OCI-M1 (cell line): ENCODE measurements around the gene LRIT2.
"Not testable (repeated sequence)": the region's sequence is repeated elsewhere in the genome, so short reads cannot be mapped to it uniquely, and the experiment has no call there.

Source experiments
- DNase-seq: peaks from one replicate; lab custom pipeline; 2025; lab: John Stamatoyannopoulos, UW

The LRIT2 gene

DNA sequence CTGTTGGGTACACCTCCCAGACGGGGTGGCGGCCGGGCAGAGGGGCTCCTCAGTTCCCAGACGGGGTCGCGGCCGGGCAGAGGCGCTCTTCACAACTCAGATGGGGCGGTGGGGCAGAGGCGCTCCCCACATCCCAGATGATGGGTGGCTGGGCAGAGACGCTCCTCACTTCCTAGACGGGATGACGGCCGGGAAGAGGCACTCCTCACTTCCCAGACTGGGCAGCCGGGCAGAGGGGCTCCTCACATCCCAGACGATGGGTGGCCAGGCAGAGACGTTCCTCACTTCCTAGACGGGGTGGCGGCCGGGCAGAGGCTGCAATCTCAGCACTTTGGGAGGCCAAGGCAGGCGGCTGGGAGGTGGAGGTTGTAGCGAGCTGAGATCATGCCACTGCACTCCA, 45.0 kb downstream of the LRIT2 start:
- not testable (repeated sequence) for DNase-seq

DNA sequence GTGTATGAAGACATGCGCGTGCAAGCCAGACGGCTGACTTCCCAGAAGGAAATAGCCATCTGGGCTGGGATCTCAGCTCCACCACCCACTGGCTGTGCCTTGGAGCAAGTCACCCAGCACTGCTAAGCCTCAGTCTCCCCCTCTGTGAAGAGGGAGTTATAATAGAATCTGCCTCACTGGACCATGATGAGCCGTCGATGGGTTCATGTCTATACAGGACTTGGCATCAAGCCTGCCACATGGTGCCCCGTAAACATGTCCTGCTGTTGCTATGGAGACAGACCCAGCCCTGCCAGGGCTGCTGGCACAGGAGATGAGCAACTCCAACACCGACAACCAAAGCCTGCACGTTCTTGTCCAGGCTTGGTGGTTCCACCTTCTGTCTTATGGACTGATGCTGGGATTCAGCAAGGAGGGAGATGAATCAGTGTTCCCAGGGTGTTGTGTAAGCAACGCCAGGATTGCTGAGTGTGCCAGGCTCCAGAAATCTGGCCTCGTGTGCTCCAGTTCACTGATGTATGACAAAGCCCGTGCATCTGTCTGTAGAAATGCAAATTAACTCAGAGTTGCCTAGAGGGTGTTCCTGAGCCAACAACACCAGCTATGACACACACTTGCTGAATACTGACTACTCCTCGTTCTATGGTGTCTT, 46.2 kb downstream of the LRIT2 start:
- DNase-seq: no peak

DNA sequence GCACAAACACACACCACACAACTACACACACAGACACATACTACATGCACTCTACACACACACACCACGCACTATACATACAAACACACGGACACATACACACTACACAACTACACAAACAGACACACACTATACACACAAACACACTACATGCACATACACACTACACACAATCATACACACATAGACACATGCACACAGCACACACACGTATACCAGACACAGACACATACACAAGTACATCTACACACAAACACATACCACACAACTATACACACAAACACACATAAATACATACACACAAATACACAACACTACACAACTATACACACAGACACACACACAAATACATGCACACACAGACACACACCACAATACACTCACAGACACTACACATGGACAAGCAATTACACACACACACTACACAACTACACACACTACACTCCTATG, 47.2 kb downstream of the LRIT2 start:
- DNase-seq: no peak

DNA sequence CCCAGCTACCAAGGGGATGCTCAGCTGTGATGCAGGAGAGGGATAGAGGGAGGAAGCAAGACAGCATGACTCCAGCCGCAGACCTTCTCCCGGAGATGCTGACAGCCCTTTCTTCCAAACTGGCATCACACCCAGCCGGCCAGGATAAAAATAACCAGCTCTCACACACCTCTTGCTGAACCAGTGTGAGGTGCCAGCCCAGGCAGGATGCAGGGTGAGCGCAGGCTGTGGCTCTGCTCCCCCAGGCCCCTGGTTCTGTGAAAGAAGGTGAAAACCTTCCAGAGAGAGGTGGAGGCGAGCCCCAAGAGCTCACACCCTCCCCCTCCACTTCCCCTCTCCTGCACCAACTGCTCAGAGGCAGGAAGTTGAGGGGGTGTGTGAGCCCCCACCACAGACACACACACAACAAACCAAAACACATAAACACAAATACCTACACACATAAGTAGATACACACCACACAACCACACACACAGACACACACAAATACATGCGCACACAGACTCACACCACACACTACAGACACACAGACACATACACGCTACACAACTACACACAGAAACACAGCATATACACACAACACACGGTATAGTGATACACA, 47.7 kb downstream of the LRIT2 start:
- no peak for DNase-seq

DNA sequence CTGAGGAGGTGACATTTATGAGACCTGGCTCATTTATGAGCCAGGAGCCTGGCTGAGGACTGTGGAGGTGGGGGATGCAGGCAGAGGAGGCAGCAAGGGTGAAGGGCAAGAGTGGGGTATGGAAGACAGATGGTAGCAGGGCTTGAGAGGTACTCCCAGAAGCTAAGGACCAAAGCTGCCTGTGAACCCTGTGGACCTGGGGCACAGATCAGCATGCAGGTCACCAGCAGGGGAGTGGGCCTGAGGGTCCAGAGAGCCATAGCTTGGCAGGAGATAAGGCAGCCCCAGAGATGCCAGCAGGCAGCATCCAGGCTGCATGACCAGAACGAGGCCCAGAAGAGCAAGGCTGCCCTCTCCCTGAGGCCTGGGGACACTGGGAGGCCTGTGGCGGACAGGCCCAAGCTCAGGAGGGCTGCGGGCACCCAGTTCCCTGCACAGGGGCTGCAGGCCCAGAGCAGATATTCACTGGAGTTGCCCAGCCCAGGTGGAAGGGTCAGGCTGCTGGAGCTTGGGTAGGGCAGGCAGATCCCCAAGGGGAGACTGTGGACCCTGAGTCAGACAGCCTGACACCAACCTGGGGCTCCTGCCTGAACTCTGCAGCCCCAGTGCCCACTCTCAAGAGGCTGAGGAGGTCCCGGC, 48.4 kb downstream of the LRIT2 start:
- DNase-seq: no peak

DNA sequence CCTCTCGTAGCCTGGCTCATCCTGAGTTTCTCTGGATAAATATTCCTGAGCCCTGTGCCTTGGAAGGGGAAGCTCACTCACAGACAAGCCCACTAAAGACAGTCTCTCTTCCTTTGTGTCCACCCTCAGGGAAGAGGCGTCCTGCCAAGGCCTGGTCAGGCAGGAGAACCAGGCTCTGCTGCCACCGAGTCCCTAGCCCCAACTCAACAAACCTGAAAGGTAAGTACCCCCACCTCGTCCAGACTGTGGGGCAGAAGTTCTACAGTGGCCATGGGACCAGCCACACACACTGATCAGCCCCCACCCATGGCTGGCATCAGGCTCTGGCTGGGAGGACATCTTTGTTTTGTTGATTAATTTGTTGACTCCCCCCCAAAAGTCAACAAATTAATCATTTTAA, 49.0 kb downstream of the LRIT2 start:
- DNase-seq: no peak

DNA sequence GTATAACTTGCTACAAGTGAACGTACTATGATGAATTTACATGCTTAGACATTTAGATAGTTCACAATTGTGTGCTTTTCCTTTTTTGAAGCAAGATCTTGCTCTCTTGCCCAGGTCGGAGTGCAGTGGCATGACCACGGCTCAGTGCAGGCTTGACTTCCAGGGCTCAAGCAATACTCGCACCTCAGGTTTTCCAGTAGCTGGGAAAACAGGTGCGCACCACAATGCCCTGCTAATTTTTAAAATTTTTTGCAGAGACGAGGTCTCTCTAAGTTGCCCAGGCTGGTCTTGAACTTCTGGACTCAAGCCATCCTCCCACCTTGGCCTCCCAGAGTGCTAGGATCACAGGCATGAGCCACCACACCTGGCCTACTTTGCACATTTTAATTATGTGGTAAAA, 49.9 kb downstream of the LRIT2 start:
- no peak for DNase-seq

DNA sequence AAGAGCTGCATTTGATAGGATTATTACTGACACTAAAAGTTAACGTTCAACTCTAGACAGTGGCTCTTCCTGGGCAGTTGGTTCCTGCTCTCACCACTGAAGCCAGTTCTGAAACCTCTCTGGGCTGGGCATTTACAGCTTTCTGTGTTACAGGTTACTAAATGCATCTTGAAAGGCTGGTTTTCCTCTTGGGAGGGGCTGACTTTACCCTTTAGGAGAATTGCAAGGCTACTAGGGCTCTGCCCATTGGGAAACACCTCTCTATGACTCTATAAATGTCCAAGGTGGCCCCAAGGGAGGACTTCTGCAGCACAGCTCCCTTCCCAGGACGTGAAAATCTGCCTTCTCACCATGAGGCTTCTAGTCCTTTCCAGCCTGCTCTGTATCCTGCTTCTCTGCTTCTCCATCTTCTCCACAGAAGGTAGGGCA, 51.8 kb downstream of the LRIT2 start, which contains the start of gene GPR15LG:
TSS of gene GPR15LG (plus strand) at position 301 of the 429 bp plus-strand sequence. CDS start at position 352, 51 bp downstream.
- DNase-seq: no peak

DNA sequence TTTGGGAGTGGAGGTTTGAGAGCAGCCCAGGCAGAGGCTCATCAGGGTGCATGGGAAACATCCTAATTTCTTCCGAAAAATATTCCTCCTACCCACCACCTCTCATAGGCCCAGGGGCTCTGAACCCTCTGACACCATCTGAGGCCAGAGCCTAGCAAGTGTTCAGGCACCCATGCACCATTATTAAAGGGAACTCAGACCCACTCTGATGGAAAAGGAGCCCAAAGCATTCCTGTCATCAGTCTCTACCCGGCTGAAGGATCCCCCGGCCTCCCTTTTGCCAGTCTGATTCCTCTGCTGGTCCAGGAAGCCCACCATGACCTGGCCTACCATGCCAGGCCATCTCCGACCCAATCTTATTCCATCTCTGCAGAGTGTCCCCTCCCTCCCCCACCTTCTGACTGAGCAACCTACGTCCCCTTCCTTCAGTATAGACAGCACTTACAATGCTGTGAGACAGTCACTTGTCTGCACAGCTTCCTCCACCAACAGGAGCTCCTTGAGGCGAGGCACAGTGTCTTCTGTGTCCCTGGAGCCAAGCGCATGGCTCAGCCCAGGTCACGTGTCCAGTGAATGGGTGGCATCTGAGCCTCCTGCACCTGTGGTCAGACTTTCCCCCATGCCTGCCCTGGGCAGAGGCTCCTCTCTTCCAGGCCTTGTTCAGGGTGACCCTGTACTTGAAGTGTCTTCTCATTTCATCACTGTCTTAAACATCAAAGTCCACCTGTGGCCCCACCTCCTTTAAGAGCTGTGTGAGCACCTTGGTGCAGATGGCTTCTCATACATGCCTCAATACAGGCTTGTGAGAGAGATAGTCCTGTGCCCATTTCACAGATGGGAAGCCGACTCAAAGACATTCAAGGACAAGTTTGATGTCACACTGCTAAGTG, 52.6 kb downstream of the LRIT2 start:
- no peak for DNase-seq

DNA sequence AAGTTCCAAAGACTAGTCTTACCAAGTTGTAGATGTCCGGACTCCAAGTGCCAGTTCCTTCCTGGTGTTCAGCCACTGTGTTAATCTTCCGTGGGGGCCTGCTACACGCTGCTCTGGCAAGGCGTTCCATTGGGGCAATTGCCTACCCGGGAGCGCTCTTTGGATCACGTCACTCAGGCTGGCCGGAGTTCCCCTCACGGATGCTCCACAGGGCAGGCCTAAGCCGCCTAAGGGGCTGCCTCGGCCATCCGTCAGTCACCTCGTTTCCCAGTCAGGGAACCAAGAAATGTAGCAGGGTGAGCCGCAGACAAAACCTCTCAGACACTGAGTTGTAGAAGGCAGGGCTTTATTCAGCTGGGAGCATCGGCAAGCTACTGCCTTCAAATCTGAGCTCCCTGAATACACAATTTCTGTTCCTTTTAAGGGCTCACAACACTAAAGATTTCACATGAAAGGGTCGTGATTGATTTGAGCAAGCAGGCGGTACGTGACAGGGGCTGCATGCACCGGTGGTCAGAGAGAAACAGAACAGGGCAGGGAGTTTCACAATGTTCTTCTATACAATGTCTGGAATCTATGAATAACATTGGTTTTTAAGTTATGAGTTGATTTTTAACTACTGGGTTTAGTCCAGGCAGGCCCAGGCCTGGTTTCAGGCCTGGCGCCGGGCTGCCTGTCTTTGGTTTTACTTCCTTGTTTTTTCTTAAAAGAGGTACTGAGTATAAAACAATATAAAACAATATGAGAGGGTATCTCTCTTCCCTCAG, 53.5 kb downstream of the LRIT2 start:
- not testable (repeated sequence) for DNase-seq

DNA sequence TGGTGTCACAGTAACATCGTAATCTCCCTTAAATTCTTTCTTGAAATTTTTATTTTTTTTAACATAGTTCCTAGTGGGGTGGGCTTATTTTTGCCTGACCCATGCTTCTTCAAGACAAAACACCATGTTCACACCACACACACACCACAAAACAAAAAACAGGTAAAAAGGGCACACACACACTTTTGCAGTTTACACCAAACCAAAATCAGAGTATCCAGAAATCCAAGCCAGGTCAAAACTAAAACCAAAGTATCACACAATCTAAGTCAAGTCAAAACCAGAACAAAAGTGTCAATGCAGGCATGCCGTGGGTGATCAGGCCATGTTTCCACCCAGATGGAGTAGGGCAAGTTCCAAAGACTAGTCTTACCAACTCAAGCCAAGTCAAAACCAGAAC, 54.1 kb downstream of the LRIT2 start:
- DNase-seq: not testable (repeated sequence)
